ENCODE measurements around the gene SLF2. TPM values are rescaled to one million over a fixed set of nuclear protein-coding genes. Genes with fewer than 3 reads are reported as not detected.

SLF2 gene
- 19.0 and 23.7 TPM in 2 replicates for total RNA-seq

GRCh38 chr10:100912605-100913469 is at the start of gene SLF2:
Gene SLF2, plus strand, starts transcription at chr10:100912963. Its CDS starts 148 bp downstream, at chr10:100913111.

GRCh38 chr10:100969187-100970075 is 56.7 kb downstream of the SLF2 start, which contains the start of gene SEMA4G:
Gene SEMA4G, plus strand, starts transcription at chr10:100969504. Its CDS starts 3,409 bp downstream, at chr10:100972913.

GRCh38 chr10:100986952-100987684 is 74.4 kb downstream of the SLF2 start, which contains the start of the genes MRPL43 and TWNK:
Gene MRPL43, minus strand, starts transcription at chr10:100987497. Its CDS starts 54 bp downstream, at chr10:100987443.
Gene TWNK, plus strand, starts transcription at chr10:100987543. Its CDS starts 668 bp downstream, at chr10:100988211.

GRCh38 chr10:100999742-101000126 is 87.0 kb downstream of the SLF2 start, which contains the start of gene LZTS2:
Gene LZTS2, plus strand, starts transcription at chr10:100999808. Its CDS starts 2,731 bp downstream, at chr10:101002539.

Other genes with a start within 250 kb of the SLF2 start
- gene PAX2, start 167.4 kb upstream of the SLF2 start, total RNA-seq: not detected in 2 replicates
- 2.1 and 2.2 TPM in 2 replicates for gene SEMA4G, start 56.5 kb downstream of the SLF2 start, total RNA-seq
- gene MRPL43, start 74.5 kb downstream of the SLF2 start, total RNA-seq: 132 and 137 TPM in 2 replicates
- 5.4 and 5.9 TPM in 2 replicates for gene TWNK, start 74.6 kb downstream of the SLF2 start, total RNA-seq
- 71.8 and 76.2 TPM in 2 replicates for gene LZTS2, start 86.8 kb downstream of the SLF2 start, total RNA-seq
- gene PDZD7, start 118.2 kb downstream of the SLF2 start, total RNA-seq: 0.84 and 1.0 TPM in 2 replicates
- gene SFXN3, start 118.3 kb downstream of the SLF2 start, total RNA-seq: 31.1 and 38.2 TPM in 2 replicates
- gene KAZALD1, start 149.0 kb downstream of the SLF2 start, total RNA-seq: 11.0 and 11.8 TPM in 2 replicates
- gene TLX1, start 218.3 kb downstream of the SLF2 start, total RNA-seq: not detected in 2 replicates